Renal cortical epithelial cell (primary cell): ENCODE data around the gene DQX1. TPM values are rescaled to one million over a fixed set of nuclear protein-coding genes. Genes with fewer than 3 reads are reported as not detected.

Experiments used
- DNase-seq: peaks from one replicate; pipeline ENCODE4 v3.0.0-alpha.2; 2011; ENCODE audit warnings: low read depth
- total RNA-seq: library from RNA; depleted of rRNA; stranded (reverse); fragments of >200 nt; gene quantifications from 2 replicates; pipeline ENCODE4 v1.2.3, GENCODE V29; 2014

DQX1 gene
- total RNA-seq, 1 donor from 2014 or later = 0.05 TPM

GRCh38 chr2:74553892-74554819 is 28.1 kb upstream of the DQX1 start, which contains the start of the genes DOK1 and LOXL3:
Gene DOK1, plus strand, starts transcription at chr2:74554720. Its CDS starts 35 bp downstream, at chr2:74554755.
Gene LOXL3, minus strand, starts transcription at chr2:74553942. Its CDS starts 1,308 bp downstream, at chr2:74552634.
- peak; percentile 53 for DNase-seq

- no peak for DNase-seq
Measured at GRCh38 chr2:74552914-74553811, 27.1 kb upstream of the DQX1 start.

GRCh38 chr2:74551942-74552913 is 26.2 kb upstream of the DQX1 start:
- DNase-seq = no peak

- no peak for DNase-seq
Measured at GRCh38 chr2:74551530-74551929, 25.5 kb upstream of the DQX1 start.

- DNase-seq = no peak
Measured at GRCh38 chr2:74550231-74550630, 24.2 kb upstream of the DQX1 start.

- DNase-seq = no peak
Measured at GRCh38 chr2:74548900-74549826, 23.1 kb upstream of the DQX1 start.

GRCh38 chr2:74548285-74548899 is 22.4 kb upstream of the DQX1 start:
- no peak for DNase-seq

GRCh38 chr2:74546004-74546403 is 20.0 kb upstream of the DQX1 start:
- DNase-seq = no peak

- DNase-seq = no peak
Measured at GRCh38 chr2:74544634-74545033, 18.6 kb upstream of the DQX1 start.

- no peak for DNase-seq
Measured at GRCh38 chr2:74542978-74543377, 16.9 kb upstream of the DQX1 start.

- DNase-seq = no peak
Measured at GRCh38 chr2:74540291-74540690, 14.3 kb upstream of the DQX1 start.

GRCh38 chr2:74538881-74539339 is 12.9 kb upstream of the DQX1 start:
- no peak for DNase-seq

- DNase-seq = no peak
Measured at GRCh38 chr2:74537140-74537539, 11.1 kb upstream of the DQX1 start.

- DNase-seq = no peak
Measured at GRCh38 chr2:74536166-74536950, 10.3 kb upstream of the DQX1 start.

- DNase-seq = no peak
Measured at GRCh38 chr2:74535440-74535965, 9.5 kb upstream of the DQX1 start.

GRCh38 chr2:74534411-74534810 is 8.4 kb upstream of the DQX1 start:
- no peak for DNase-seq

GRCh38 chr2:74533464-74533863 is 7.4 kb upstream of the DQX1 start:
- DNase-seq = no peak

- peak; percentile 74 for DNase-seq
Measured at GRCh38 chr2:74532222-74532621, 6.2 kb upstream of the DQX1 start.
